Effector memory CD4-positive, alpha-beta T cell (primary cell): Measurements from ENCODE around the gene TTC24.

Experiments
- DNase-seq, 3 donors: peaks; one replicate each; pipeline ENCODE4 v3.0.0-alpha.2; 2020
- H3K27ac ChIP-seq: 2 replicates; pipeline ENCODE4 v1.7.0; 2013; ENCODE audit warnings: mild to moderate bottlenecking, low read length, moderate library complexity; ENCODE audit not compliant: insufficient read depth, poor library complexity, severe bottlenecking
- H3K27me3 ChIP-seq: replicated peaks from 2 replicates; pipeline ENCODE4 v1.7.0; 2013; ENCODE audit warnings: mild to moderate bottlenecking, low read length; ENCODE audit not compliant: insufficient read depth, control insufficient read depth, poor library complexity, severe bottlenecking
- H3K36me3 ChIP-seq: 2 replicates; pipeline ENCODE4 v1.7.0; 2013; ENCODE audit warnings: mild to moderate bottlenecking, low read length, moderate library complexity; ENCODE audit not compliant: control insufficient read depth, insufficient read depth
- H3K4me1 ChIP-seq: 2 replicates; pipeline ENCODE4 v1.7.0; 2013; ENCODE audit warnings: low read length, mild to moderate bottlenecking; ENCODE audit not compliant: control insufficient read depth, insufficient read depth, poor library complexity, severe bottlenecking
- H3K4me3 ChIP-seq: 2 replicates; pipeline ENCODE4 v1.7.0; 2013; ENCODE audit warnings: low read length, low read depth, mild to moderate bottlenecking; ENCODE audit not compliant: insufficient read depth, poor library complexity, severe bottlenecking
- H3K9me3 ChIP-seq: 2 replicates; pipeline ENCODE4 v1.7.0; 2013; ENCODE audit warnings: mild to moderate bottlenecking, low read length, moderate library complexity; ENCODE audit not compliant: control insufficient read depth

The TTC24 gene

GRCh38 chr1:156544592-156545102, 34.9 kb upstream of the TTC24 start:
- Histone ChIP-seq H3K36me3 (no peaks in the 10 kb centered on the region), H3K4me1 (no peaks in the 10 kb centered on the region), H3K27ac (no peak overlapping the region), H3K27me3 (no peaks in the 10 kb centered on the region), H3K4me3 (no peak overlapping the region), H3K9me3 (no peaks in the 10 kb centered on the region)
- no peak for DNase-seq

GRCh38 chr1:156546267-156546666, 33.3 kb upstream of the TTC24 start:
- Histone ChIP-seq H3K36me3 (no peaks in the 10 kb centered on the region), H3K27ac (no peak overlapping the region)
- no peak for DNase-seq

GRCh38 chr1:156547434-156547833, 32.1 kb upstream of the TTC24 start:
- Histone ChIP-seq H3K27me3 (no peaks in the 10 kb centered on the region), H3K4me3 (no peak overlapping the region), H3K27ac (no peak overlapping the region), H3K36me3 (no peaks in the 10 kb centered on the region), H3K9me3 (no peaks in the 10 kb centered on the region), H3K4me1 (no peaks in the 10 kb centered on the region)
- no peak for DNase-seq

More at GRCh38 chr1:156546267-156546666, 33.3 kb upstream of the TTC24 start:
- no peaks in the 10 kb centered on the region for H3K4me1 ChIP-seq
- no peaks in the 10 kb centered on the region for H3K27me3 ChIP-seq
- H3K9me3 ChIP-seq: no peaks in the 10 kb centered on the region
- no peak overlapping the region for H3K4me3 ChIP-seq

GRCh38 chr1:156547982-156548381, 31.5 kb upstream of the TTC24 start:
- no peak for DNase-seq
- Histone ChIP-seq H3K4me1 (no peaks in the 10 kb centered on the region), H3K4me3 (no peak overlapping the region), H3K27me3 (no peaks in the 10 kb centered on the region), H3K36me3 (no peaks in the 10 kb centered on the region), H3K27ac (no peak overlapping the region), H3K9me3 (no peaks in the 10 kb centered on the region)

- H3K4me3 ChIP-seq: no peak overlapping the region
- no peaks in the 10 kb centered on the region for H3K9me3 ChIP-seq
- H3K4me1 ChIP-seq: no peaks in the 10 kb centered on the region
- no peaks in the 10 kb centered on the region for H3K27me3 ChIP-seq
- no peaks in the 10 kb centered on the region for H3K36me3 ChIP-seq
- H3K27ac ChIP-seq: no peak overlapping the region
- DNase-seq: no peak
These were observed 30.1 kb upstream of the TTC24 start for GRCh38 chr1:156549390-156549789.

- Histone ChIP-seq H3K36me3 (no peaks in the 10 kb centered on the region), H3K4me3 (no peak overlapping the region), H3K27ac (no peak overlapping the region), H3K4me1 (no peaks in the 10 kb centered on the region), H3K27me3 (no peaks in the 10 kb centered on the region), H3K9me3 (no peaks in the 10 kb centered on the region)
- no peak for DNase-seq
These were observed 29.7 kb upstream of the TTC24 start for GRCh38 chr1:156549831-156550230.

- Histone ChIP-seq H3K9me3 (no peaks in the 10 kb centered on the region), H3K27ac (no peak overlapping the region), H3K36me3 (no peaks in the 10 kb centered on the region), H3K4me3 (no peak overlapping the region), H3K4me1 (no peaks in the 10 kb centered on the region), H3K27me3 (no peaks in the 10 kb centered on the region)
- DNase-seq: no peak
These were observed 29.2 kb upstream of the TTC24 start for GRCh38 chr1:156550346-156550745.

GRCh38 chr1:156551066-156551643, 28.4 kb upstream of the TTC24 start:
- H3K9me3 ChIP-seq: no peaks in the 10 kb centered on the region
- no peaks in the 10 kb centered on the region for H3K4me1 ChIP-seq
- no peak overlapping the region for H3K27ac ChIP-seq
- no peaks in the 10 kb centered on the region for H3K27me3 ChIP-seq
- no peak for DNase-seq
- no peaks in the 10 kb centered on the region for H3K36me3 ChIP-seq
- H3K4me3 ChIP-seq: no peak overlapping the region

GRCh38 chr1:156551869-156552268, 27.7 kb upstream of the TTC24 start:
- no peaks in the 10 kb centered on the region for H3K4me1 ChIP-seq
- H3K36me3 ChIP-seq: no peaks in the 10 kb centered on the region
- no peaks in the 10 kb centered on the region for H3K27me3 ChIP-seq
- no peak for DNase-seq
- H3K27ac ChIP-seq: no peak overlapping the region
- H3K4me3 ChIP-seq: no peak overlapping the region
- H3K9me3 ChIP-seq: no peaks in the 10 kb centered on the region

GRCh38 chr1:156552518-156552917, 27.0 kb upstream of the TTC24 start:
- Histone ChIP-seq H3K4me3 (no peak overlapping the region), H3K4me1 (no peaks in the 10 kb centered on the region), H3K36me3 (no peaks in the 10 kb centered on the region), H3K27ac (no peak overlapping the region), H3K27me3 (no peaks in the 10 kb centered on the region), H3K9me3 (no peaks in the 10 kb centered on the region)
- DNase-seq: no peak
